ENCODE measurements around the gene PPM1L.

PPM1L gene

GRCh38 chr3:160792540-160792939, 36.5 kb downstream of the PPM1L start:
- no peak for TF ChIP-seq CTCF (IDR thresholded peaks at IDR 0.05; ENCODE audit: low read depth, low read length)
- no peak overlapping the region for H3K4me3 ChIP-seq (ENCODE audit: low read depth, low read length)

GRCh38 chr3:160793722-160794252, 37.8 kb downstream of the PPM1L start:
- H3K4me3 ChIP-seq (ENCODE audit: low read depth, low read length): no peak overlapping the region
- no peak for TF ChIP-seq CTCF (IDR thresholded peaks at IDR 0.05; ENCODE audit: low read depth, low read length)

- no peak for TF ChIP-seq CTCF (IDR thresholded peaks at IDR 0.05; ENCODE audit: low read depth, low read length)
- no peak overlapping the region for H3K4me3 ChIP-seq (ENCODE audit: low read depth, low read length)
Measured at GRCh38 chr3:160796089-160796812, 40.2 kb downstream of the PPM1L start.

GRCh38 chr3:160796813-160797164, 40.8 kb downstream of the PPM1L start:
- no peak for TF ChIP-seq CTCF (IDR thresholded peaks at IDR 0.05; ENCODE audit: low read depth, low read length)
- H3K4me3 ChIP-seq (ENCODE audit: low read depth, low read length): no peak overlapping the region

- H3K4me3 ChIP-seq (ENCODE audit: low read depth, low read length): no peak overlapping the region
- no peak for TF ChIP-seq CTCF (IDR thresholded peaks at IDR 0.05; ENCODE audit: low read depth, low read length)
Measured at GRCh38 chr3:160797356-160797755, 41.3 kb downstream of the PPM1L start.

- no peak for TF ChIP-seq CTCF (IDR thresholded peaks at IDR 0.05; ENCODE audit: low read depth, low read length)
- H3K4me3 ChIP-seq (ENCODE audit: low read depth, low read length): no peak overlapping the region
Measured at GRCh38 chr3:160801386-160802118, 45.5 kb downstream of the PPM1L start.

- H3K4me3 ChIP-seq (ENCODE audit: low read depth, low read length): no peak overlapping the region
- TF ChIP-seq CTCF (IDR thresholded peaks at IDR 0.05; ENCODE audit: low read depth, low read length): no peak
Measured at GRCh38 chr3:160804762-160805161, 48.7 kb downstream of the PPM1L start.

All from WI38 (cell line).